SK-N-SH (cell line): ENCODE measurements around the gene MAST2.

Experiments used
- EP300 ChIP-seq, 2 experiments: IDR thresholded peaks; 2 replicates each; pipeline versions ENCODE4 v1.4.0 to v1.6.1; 2012; ENCODE audit warnings: borderline replicate concordance in 1 of 2, low read depth in 1 of 2, low read length in 1 of 2
- EZH2phosphoT487 ChIP-seq: fragments of 200-600 bp; sonication (generic); IDR thresholded peaks from 2 replicates; pipeline ENCODE4 v1.6.1; 2017; ENCODE audit warnings: low read depth, mixed run types, mild to moderate bottlenecking, antibody characterized with exemption, moderate library complexity, borderline replicate concordance
- FOXM1 ChIP-seq: IDR thresholded peaks from 2 replicates; pipeline ENCODE4 v1.4.0; 2012; ENCODE audit warnings: low read depth, mild to moderate bottlenecking
- JUND ChIP-seq: IDR thresholded peaks from 2 replicates; pipeline ENCODE4 v1.4.0; 2012
- MAX ChIP-seq: IDR thresholded peaks from 2 replicates; pipeline ENCODE4 v1.4.0; 2012; ENCODE audit warnings: low read depth
- MXI1 ChIP-seq: IDR thresholded peaks from 2 replicates; pipeline ENCODE4 v1.6.1; 2012; ENCODE audit warnings: mild to moderate bottlenecking, low read depth, low read length, improper control_type of control experiment
- POLR2AphosphoS5 ChIP-seq: IDR thresholded peaks from 2 replicates; pipeline ENCODE4 v1.6.1; 2012; ENCODE audit warnings: low read depth, low read length
- RAD21 ChIP-seq: IDR thresholded peaks from 2 replicates; pipeline ENCODE4 v1.6.1; 2012; ENCODE audit warnings: mild to moderate bottlenecking, low read length
- RCOR1 ChIP-seq: fragments of 150-350 bp; IDR thresholded peaks from 2 replicates; pipeline ENCODE4 v1.6.1; 2017; ENCODE audit warnings: antibody characterized with exemption, low read length
- SIN3A ChIP-seq: IDR thresholded peaks from 2 replicates; pipeline ENCODE4 v1.6.1; 2012; ENCODE audit warnings: low read depth, mild to moderate bottlenecking, low read length, moderate library complexity, borderline replicate concordance
- USF2 ChIP-seq: fragments of 150-350 bp; IDR thresholded peaks from 2 replicates; pipeline ENCODE4 v1.6.1; 2017; ENCODE audit warnings: antibody characterized with exemption, low read length, low read depth, borderline replicate concordance
- TF ChIP-seq, protein P1 (sequence below): fragments of 200-600 bp; sonication (generic); IDR thresholded peaks from 2 replicates; pipeline ENCODE4 v1.6.1; 2017; ENCODE audit warnings: antibody characterized with exemption, mild to moderate bottlenecking, moderate library complexity
- TF ChIP-seq, protein P2 (sequence below): IDR thresholded peaks from 2 replicates; pipeline ENCODE4 v1.4.0; 2012; ENCODE audit warnings: low read depth, borderline replicate concordance
- TF ChIP-seq, protein P3 (sequence below): IDR thresholded peaks from 2 replicates; pipeline ENCODE4 v1.4.0; 2012; ENCODE audit warnings: low read depth, borderline replicate concordance

DNA sequence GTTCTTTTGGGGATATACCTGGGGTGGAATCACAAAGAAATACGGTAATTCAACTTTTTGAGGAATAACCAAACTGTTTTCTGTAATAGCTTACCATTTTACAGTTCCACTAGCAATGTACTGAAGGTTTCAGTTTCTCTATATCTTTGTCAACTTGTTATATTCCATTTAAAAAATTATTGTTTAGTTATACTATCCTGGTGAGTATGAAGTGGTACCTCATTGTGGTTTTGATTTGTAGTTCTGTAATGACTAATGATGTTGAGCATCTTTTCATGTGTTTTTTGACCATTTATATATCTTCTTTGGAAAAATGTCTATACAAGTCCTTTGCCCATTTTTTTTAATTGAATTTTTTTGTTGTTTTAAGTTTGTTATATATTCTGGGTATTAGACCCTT lies 39.4 kb downstream of the MAST2 start:
- TF ChIP-seq, protein P1, sequence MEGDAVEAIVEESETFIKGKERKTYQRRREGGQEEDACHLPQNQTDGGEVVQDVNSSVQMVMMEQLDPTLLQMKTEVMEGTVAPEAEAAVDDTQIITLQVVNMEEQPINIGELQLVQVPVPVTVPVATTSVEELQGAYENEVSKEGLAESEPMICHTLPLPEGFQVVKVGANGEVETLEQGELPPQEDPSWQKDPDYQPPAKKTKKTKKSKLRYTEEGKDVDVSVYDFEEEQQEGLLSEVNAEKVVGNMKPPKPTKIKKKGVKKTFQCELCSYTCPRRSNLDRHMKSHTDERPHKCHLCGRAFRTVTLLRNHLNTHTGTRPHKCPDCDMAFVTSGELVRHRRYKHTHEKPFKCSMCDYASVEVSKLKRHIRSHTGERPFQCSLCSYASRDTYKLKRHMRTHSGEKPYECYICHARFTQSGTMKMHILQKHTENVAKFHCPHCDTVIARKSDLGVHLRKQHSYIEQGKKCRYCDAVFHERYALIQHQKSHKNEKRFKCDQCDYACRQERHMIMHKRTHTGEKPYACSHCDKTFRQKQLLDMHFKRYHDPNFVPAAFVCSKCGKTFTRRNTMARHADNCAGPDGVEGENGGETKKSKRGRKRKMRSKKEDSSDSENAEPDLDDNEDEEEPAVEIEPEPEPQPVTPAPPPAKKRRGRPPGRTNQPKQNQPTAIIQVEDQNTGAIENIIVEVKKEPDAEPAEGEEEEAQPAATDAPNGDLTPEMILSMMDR: no peak
- TF ChIP-seq MAX: no peak
- no peak for TF ChIP-seq MXI1
- TF ChIP-seq SIN3A: no peak
- TF ChIP-seq, protein P2, sequence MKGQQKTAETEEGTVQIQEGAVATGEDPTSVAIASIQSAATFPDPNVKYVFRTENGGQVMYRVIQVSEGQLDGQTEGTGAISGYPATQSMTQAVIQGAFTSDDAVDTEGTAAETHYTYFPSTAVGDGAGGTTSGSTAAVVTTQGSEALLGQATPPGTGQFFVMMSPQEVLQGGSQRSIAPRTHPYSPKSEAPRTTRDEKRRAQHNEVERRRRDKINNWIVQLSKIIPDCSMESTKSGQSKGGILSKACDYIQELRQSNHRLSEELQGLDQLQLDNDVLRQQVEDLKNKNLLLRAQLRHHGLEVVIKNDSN: no peak
- no peak for TF ChIP-seq EP300 (IDR thresholded peaks at IDR 0.05; ENCODE audit: borderline replicate concordance in 1 of 2, low read depth in 1 of 2, low read length in 1 of 2)
- no peak for TF ChIP-seq JUND
- no peak for TF ChIP-seq POLR2AphosphoS5
- no peak for TF ChIP-seq USF2
- no peak for TF ChIP-seq FOXM1
- no peak for TF ChIP-seq EZH2phosphoT487
- TF ChIP-seq RAD21: no peak
- TF ChIP-seq RCOR1: no peak
- TF ChIP-seq, protein P3, sequence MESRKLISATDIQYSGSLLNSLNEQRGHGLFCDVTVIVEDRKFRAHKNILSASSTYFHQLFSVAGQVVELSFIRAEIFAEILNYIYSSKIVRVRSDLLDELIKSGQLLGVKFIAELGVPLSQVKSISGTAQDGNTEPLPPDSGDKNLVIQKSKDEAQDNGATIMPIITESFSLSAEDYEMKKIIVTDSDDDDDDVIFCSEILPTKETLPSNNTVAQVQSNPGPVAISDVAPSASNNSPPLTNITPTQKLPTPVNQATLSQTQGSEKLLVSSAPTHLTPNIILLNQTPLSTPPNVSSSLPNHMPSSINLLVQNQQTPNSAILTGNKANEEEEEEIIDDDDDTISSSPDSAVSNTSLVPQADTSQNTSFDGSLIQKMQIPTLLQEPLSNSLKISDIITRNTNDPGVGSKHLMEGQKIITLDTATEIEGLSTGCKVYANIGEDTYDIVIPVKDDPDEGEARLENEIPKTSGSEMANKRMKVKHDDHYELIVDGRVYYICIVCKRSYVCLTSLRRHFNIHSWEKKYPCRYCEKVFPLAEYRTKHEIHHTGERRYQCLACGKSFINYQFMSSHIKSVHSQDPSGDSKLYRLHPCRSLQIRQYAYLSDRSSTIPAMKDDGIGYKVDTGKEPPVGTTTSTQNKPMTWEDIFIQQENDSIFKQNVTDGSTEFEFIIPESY: no peak
